HepG2 (cell line): ENCODE results near the gene CYTH2. TPM values are rescaled to one million over a fixed set of nuclear protein-coding genes. Genes with fewer than 3 reads are reported as not detected.

Experiments
- AGO2 ChIP-seq: fragments of 200-400 bp; formaldehyde crosslinking; optimal IDR thresholded peaks from 2 replicates; pipeline ENCODE3; 2017; ENCODE audit warnings: mild to moderate bottlenecking, low read depth, low read length, moderate library complexity
- GTF3A ChIP-seq: sonication (generic); formaldehyde crosslinking; conservative IDR thresholded peaks from 2 replicates; pipeline ENCODE4 v1.4.0; 2020; ENCODE audit warnings: mild to moderate bottlenecking, missing genetic modification reagents
- HMGA1 ChIP-seq: sonication (generic); formaldehyde crosslinking; conservative IDR thresholded peaks from 2 replicates; pipeline ENCODE4 v1.4.0; 2020; ENCODE audit warnings: missing genetic modification reagents
- MED13 ChIP-seq: sonication (generic); formaldehyde crosslinking; IDR thresholded peaks from 2 replicates; pipeline ENCODE4 v1.5.0; 2020; ENCODE audit warnings: missing genetic modification reagents
- MTF2 ChIP-seq: sonication (generic); formaldehyde crosslinking; IDR thresholded peaks from 2 replicates; pipeline ENCODE4 v1.5.0; 2020; ENCODE audit warnings: missing genetic modification reagents, borderline replicate concordance
- RBFOX2 ChIP-seq: fragments of 200-400 bp; formaldehyde crosslinking; IDR thresholded peaks from 2 replicates; pipeline ENCODE4 v1.6.1; 2017; ENCODE audit warnings: low read depth, mild to moderate bottlenecking, low read length
- RBM39 ChIP-seq: fragments of 200-400 bp; formaldehyde crosslinking; IDR thresholded peaks from one replicate; pipeline ENCODE4 v1.6.1; 2018; ENCODE audit warnings: antibody characterized with exemption, mild to moderate bottlenecking, low read depth, low read length; ENCODE audit not compliant: poor library complexity, severe bottlenecking
- SALL2 ChIP-seq: sonication (generic); formaldehyde crosslinking; IDR thresholded peaks from 2 replicates; pipeline ENCODE4 v1.8.1; 2023; ENCODE audit warnings: mild to moderate bottlenecking, missing genetic modification reagents, inconsistent platforms
- SMC3 ChIP-seq: IDR thresholded peaks from 2 replicates; pipeline ENCODE4 v1.6.1; 2011; ENCODE audit warnings: low read length, improper control_type of control experiment
- SP2 ChIP-seq: sonication (generic); formaldehyde crosslinking; IDR thresholded peaks from 2 replicates; pipeline ENCODE4 v1.5.1; 2020; ENCODE audit warnings: mild to moderate bottlenecking, missing genetic modification reagents
- SRSF9 ChIP-seq: fragments of 200-400 bp; formaldehyde crosslinking; IDR thresholded peaks from 2 replicates; pipeline ENCODE4 v1.6.1; 2018; ENCODE audit warnings: borderline replicate concordance, mild to moderate bottlenecking, low read depth, low read length; ENCODE audit not compliant: insufficient read depth, poor library complexity, severe bottlenecking
- TGIF2 ChIP-seq: IDR thresholded peaks from 2 replicates; pipeline ENCODE4 v1.6.1; 2016; ENCODE audit warnings: control low read depth, missing compliant biosample characterization
- TRIM24 ChIP-seq: sonication (generic); formaldehyde crosslinking; IDR thresholded peaks from 2 replicates; pipeline ENCODE4 v1.8.0; 2022; ENCODE audit warnings: mild to moderate bottlenecking, missing genetic modification reagents
- ZBTB38 ChIP-seq: sonication (generic); formaldehyde crosslinking; IDR thresholded peaks from 2 replicates; pipeline ENCODE4 v1.5.1; 2020; ENCODE audit warnings: mild to moderate bottlenecking, missing genetic modification reagents
- ZNF207 ChIP-seq: fragments of 450-650 bp; IDR thresholded peaks from 2 replicates; pipeline ENCODE4 v1.6.1; 2016; ENCODE audit warnings: antibody characterized with exemption, borderline replicate concordance
- ZNF557 ChIP-seq: sonication (generic); formaldehyde crosslinking; IDR thresholded peaks from 2 replicates; pipeline ENCODE4 v1.4.0; 2020; ENCODE audit warnings: missing genetic modification reagents
- ZNF672 ChIP-seq: sonication (generic); formaldehyde crosslinking; IDR thresholded peaks from 2 replicates; pipeline ENCODE4 v1.8.1; 2022; ENCODE audit warnings: missing genetic modification reagents
- ZNF746 ChIP-seq: sonication (generic); formaldehyde crosslinking; IDR thresholded peaks from 2 replicates; pipeline ENCODE4 v1.8.0; 2022; ENCODE audit warnings: mild to moderate bottlenecking, missing genetic modification reagents
- polyA plus RNA-seq, 8 experiments: library from polyadenylated mRNA; depleted of rRNA in 3 of 8; stranded (reverse) in 7 of 8; unstranded in 1 of 8; fragments of >200 nt; fragmentation: Illumina TruSeq in 4 of 8; extraction: Trizol in 4 of 8; gene quantifications; 2 replicates each; pipeline versions ENCODE4 v1.2.1 to v1.2.3, GENCODE V29; 2011 to 2016; ENCODE audit warnings: low read depth in 4 of 8, missing spikeins in 1 of 8, mixed read lengths in 1 of 8; ENCODE audit not compliant: insufficient read depth in 1 of 8
- total RNA-seq, 5 experiments: library from RNA; depleted of rRNA; stranded (reverse); fragments of >200 nt; fragmentation: Illumina TruSeq; extraction: Trizol; gene quantifications; 2 replicates each; pipeline ENCODE4 v1.2.3, GENCODE V29; 2016; ENCODE audit warnings: low read depth in 1 of 5
- TF ChIP-seq, protein P1 (sequence below): sonication (generic); formaldehyde crosslinking; IDR thresholded peaks from 2 replicates; pipeline ENCODE4 v1.4.0; 2020; ENCODE audit warnings: missing genetic modification reagents
- TF ChIP-seq, protein P2 (sequence below): sonication (generic); formaldehyde crosslinking; IDR thresholded peaks from 2 replicates; pipeline ENCODE4 v1.4.0; 2020; ENCODE audit warnings: missing genetic modification reagents, borderline replicate concordance
- TF ChIP-seq, protein P3 (sequence below), 2 experiments: sonication (generic) in 1 of 2; formaldehyde crosslinking in 1 of 2; IDR thresholded peaks; 2 replicates each; pipeline versions ENCODE4 v1.5.1 to v1.6.1; 2011 to 2020; ENCODE audit warnings: borderline replicate concordance in 1 of 2, low read depth in 1 of 2, low read length in 1 of 2, mild to moderate bottlenecking in 1 of 2, missing genetic modification reagents in 1 of 2, moderate library complexity in 1 of 2
- TF ChIP-seq, protein P4 (sequence below): sonication (generic); formaldehyde crosslinking; IDR thresholded peaks from 2 replicates; pipeline ENCODE4 v1.9.0; 2022; ENCODE audit warnings: missing genetic modification reagents, mild to moderate bottlenecking, borderline replicate concordance

The CYTH2 gene
- total and polyA plus RNA-seq, 2 of the 13 experiments (the other 11 are each of a cell fraction or from before 2014, with no cell fraction given): 16.5 to 39.3 TPM

DNA sequence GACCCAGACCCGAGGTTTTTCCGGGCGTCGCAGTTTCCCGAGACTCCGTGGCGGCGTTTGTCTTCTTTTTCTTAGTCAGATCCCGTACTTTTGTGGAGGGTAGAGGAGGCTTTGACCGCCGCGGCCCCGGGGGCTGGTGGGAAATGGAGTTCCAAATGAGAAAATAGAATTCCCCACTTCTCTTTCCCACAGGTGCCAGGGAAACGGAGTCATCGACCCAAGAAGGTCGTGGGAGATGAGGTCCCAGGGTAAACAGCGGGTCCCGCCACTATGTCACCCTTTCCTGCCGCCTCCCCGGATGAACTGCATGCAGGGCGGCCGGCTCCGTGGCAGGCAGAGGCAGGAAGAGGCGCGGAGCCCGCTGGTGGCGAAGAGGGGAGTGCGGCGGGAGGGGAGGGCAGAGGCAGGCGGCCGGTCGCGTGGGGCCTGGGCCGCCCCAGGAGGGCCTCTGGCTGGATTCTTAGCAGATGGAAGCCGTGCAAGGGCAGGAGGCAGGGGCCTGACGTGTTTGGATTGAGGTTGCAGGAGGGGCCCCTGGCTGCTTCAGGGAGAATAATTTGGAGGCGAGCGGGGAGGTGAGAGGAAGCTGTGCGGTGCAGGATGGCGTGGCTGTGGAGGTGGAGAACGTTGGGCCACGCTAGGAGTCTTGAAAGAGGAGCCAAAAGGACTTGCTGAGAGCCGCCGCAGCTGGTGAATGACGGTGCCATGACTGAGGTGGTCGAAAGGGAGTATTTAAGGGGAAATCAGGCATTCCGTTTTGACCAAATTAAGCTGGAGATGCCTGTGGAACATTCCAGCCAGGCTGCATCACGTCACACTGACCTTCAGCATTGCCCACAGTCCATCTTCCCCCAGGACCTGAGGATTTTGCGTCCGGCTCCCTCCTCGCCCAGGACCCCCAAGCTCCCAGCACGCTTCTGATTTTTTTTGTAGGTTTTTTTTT, 11.7 kb downstream of the CYTH2 start (continued):
- TF ChIP-seq, protein P1, sequence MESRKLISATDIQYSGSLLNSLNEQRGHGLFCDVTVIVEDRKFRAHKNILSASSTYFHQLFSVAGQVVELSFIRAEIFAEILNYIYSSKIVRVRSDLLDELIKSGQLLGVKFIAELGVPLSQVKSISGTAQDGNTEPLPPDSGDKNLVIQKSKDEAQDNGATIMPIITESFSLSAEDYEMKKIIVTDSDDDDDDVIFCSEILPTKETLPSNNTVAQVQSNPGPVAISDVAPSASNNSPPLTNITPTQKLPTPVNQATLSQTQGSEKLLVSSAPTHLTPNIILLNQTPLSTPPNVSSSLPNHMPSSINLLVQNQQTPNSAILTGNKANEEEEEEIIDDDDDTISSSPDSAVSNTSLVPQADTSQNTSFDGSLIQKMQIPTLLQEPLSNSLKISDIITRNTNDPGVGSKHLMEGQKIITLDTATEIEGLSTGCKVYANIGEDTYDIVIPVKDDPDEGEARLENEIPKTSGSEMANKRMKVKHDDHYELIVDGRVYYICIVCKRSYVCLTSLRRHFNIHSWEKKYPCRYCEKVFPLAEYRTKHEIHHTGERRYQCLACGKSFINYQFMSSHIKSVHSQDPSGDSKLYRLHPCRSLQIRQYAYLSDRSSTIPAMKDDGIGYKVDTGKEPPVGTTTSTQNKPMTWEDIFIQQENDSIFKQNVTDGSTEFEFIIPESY (CRISPR knock-in tag): peak; percentile 64
- TF ChIP-seq RBM39: peak; percentile 33
- no peak for TF ChIP-seq ZNF207
- TF ChIP-seq SP2 (CRISPR knock-in tag): no peak
- TF ChIP-seq MTF2 (CRISPR knock-in tag): no peak
- TF ChIP-seq ZNF672 (CRISPR knock-in tag): no peak
- TF ChIP-seq AGO2: peak; percentile 83
- TF ChIP-seq TGIF2 (CRISPR knock-in tag): no peak
- TF ChIP-seq, protein P2, sequence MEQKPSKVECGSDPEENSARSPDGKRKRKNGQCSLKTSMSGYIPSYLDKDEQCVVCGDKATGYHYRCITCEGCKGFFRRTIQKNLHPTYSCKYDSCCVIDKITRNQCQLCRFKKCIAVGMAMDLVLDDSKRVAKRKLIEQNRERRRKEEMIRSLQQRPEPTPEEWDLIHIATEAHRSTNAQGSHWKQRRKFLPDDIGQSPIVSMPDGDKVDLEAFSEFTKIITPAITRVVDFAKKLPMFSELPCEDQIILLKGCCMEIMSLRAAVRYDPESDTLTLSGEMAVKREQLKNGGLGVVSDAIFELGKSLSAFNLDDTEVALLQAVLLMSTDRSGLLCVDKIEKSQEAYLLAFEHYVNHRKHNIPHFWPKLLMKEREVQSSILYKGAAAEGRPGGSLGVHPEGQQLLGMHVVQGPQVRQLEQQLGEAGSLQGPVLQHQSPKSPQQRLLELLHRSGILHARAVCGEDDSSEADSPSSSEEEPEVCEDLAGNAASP (CRISPR knock-in tag): no peak
- peak; percentile 57; the same call in 1 of the 2 replicates for TF ChIP-seq RBFOX2
- no peak for TF ChIP-seq SMC3
- no peak for TF ChIP-seq SRSF9
- TF ChIP-seq TRIM24 (CRISPR knock-in tag): no peak
- TF ChIP-seq, protein P3, sequence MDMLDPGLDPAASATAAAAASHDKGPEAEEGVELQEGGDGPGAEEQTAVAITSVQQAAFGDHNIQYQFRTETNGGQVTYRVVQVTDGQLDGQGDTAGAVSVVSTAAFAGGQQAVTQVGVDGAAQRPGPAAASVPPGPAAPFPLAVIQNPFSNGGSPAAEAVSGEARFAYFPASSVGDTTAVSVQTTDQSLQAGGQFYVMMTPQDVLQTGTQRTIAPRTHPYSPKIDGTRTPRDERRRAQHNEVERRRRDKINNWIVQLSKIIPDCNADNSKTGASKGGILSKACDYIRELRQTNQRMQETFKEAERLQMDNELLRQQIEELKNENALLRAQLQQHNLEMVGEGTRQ (IDR thresholded peaks at IDR 0.05; ENCODE audit: low read depth, low read length): no peak
- TF ChIP-seq, protein P3 (CRISPR knock-in tag; IDR thresholded peaks at IDR 0.05; ENCODE audit: borderline replicate concordance): no peak
- TF ChIP-seq ZBTB38 (CRISPR knock-in tag): peak; percentile 26; the same call in 1 of the 2 replicates
- no peak for TF ChIP-seq ZNF557
- TF ChIP-seq ZNF746 (CRISPR knock-in tag): no peak
- no peak for TF ChIP-seq HMGA1 (CRISPR knock-in tag)
- no peak for TF ChIP-seq SALL2
- no peak for TF ChIP-seq GTF3A (CRISPR knock-in tag)
- no peak for TF ChIP-seq MED13 (CRISPR knock-in tag)
- TF ChIP-seq, protein P4, sequence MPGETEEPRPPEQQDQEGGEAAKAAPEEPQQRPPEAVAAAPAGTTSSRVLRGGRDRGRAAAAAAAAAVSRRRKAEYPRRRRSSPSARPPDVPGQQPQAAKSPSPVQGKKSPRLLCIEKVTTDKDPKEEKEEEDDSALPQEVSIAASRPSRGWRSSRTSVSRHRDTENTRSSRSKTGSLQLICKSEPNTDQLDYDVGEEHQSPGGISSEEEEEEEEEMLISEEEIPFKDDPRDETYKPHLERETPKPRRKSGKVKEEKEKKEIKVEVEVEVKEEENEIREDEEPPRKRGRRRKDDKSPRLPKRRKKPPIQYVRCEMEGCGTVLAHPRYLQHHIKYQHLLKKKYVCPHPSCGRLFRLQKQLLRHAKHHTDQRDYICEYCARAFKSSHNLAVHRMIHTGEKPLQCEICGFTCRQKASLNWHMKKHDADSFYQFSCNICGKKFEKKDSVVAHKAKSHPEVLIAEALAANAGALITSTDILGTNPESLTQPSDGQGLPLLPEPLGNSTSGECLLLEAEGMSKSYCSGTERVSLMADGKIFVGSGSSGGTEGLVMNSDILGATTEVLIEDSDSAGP (CRISPR knock-in tag): peak; percentile 12; the same call in 1 of the 2 replicates
